K562 (cell line): ENCODE measurements around the gene FRRS1.

Experiments
- HDGF ChIP-seq: fragments of 450-650 bp; IDR thresholded peaks from 2 replicates; pipeline ENCODE4 v1.6.1; 2016
- POLR2AphosphoS5 ChIP-seq: IDR thresholded peaks from 2 replicates; pipeline ENCODE4 v1.6.1; 2011; ENCODE audit warnings: mild to moderate bottlenecking, low read depth, low read length, moderate library complexity; ENCODE audit not compliant: control insufficient read depth, insufficient read depth
- RBM34 ChIP-seq: fragments of 200-400 bp; formaldehyde crosslinking; IDR thresholded peaks from 2 replicates; pipeline ENCODE4 v1.6.1; 2018; ENCODE audit warnings: low read length, borderline replicate concordance; ENCODE audit not compliant: insufficient read depth
- ZNF175 ChIP-seq: fragments of 200-800 bp; sonication (Bioruptor generic); IDR thresholded peaks from 2 replicates; pipeline ENCODE4 v1.6.1; 2016; ENCODE audit warnings: low read depth, mild to moderate bottlenecking, missing genetic modification characterization, missing compliant biosample characterization
- ZNF274 ChIP-seq: IDR thresholded peaks from 2 replicates; pipeline ENCODE4 v1.6.1; 2011; ENCODE audit warnings: low read depth, mild to moderate bottlenecking, low read length, moderate library complexity, borderline replicate concordance
- TF ChIP-seq, protein P1 (sequence below), 3 experiments: IDR thresholded peaks in 2 of 3; conservative IDR thresholded peaks in 1 of 3; 2 replicates each; pipeline ENCODE4 v1.5.1; 2011 to 2012; ENCODE audit warnings: low read length in 3 of 3, mild to moderate bottlenecking in 3 of 3, control low read depth in 2 of 3, improper control_type of control experiment in 1 of 3, inconsistent platforms in 1 of 3, low read depth in 1 of 3, mixed read lengths in 1 of 3, moderate library complexity in 1 of 3; ENCODE audit not compliant: insufficient read depth in 2 of 3

DNA sequence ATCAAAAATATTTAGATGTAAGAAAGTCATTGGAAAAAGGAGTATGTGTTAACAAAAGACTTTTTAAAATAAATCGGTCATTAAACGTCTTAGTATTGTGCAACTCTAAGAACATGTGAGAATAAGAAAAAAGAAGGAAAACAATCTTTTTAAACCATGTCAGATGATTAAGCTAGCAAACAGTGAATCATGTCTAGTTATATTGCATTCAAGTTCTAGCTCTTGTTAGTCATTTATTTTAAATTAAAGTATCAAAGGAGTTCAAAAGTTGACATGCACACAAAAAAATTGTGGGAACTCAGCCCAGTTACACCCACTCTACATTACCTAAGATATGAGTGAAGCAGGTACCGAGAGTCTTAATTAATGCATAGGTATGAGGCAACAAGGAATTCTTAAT lies 9.8 kb downstream of the FRRS1 start:
- TF ChIP-seq POLR2AphosphoS5 (no peak), ZNF175 (CRISPR knock-in tag) (no peak), RBM34 (no peak), ZNF274 (no peak), HDGF (no peak)
- TF ChIP-seq, protein P1, sequence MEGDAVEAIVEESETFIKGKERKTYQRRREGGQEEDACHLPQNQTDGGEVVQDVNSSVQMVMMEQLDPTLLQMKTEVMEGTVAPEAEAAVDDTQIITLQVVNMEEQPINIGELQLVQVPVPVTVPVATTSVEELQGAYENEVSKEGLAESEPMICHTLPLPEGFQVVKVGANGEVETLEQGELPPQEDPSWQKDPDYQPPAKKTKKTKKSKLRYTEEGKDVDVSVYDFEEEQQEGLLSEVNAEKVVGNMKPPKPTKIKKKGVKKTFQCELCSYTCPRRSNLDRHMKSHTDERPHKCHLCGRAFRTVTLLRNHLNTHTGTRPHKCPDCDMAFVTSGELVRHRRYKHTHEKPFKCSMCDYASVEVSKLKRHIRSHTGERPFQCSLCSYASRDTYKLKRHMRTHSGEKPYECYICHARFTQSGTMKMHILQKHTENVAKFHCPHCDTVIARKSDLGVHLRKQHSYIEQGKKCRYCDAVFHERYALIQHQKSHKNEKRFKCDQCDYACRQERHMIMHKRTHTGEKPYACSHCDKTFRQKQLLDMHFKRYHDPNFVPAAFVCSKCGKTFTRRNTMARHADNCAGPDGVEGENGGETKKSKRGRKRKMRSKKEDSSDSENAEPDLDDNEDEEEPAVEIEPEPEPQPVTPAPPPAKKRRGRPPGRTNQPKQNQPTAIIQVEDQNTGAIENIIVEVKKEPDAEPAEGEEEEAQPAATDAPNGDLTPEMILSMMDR (IDR thresholded peaks at IDR 0.05 in 2 of 3, conservative IDR thresholded peaks at IDR 0.05 in 1 of 3; ENCODE audit: insufficient read depth in 2 of 3, low read depth in 1 of 3, low read length in 3 of 3) = no peak
